ENCODE results near the gene PNRC2.
"Not testable (repeated sequence)": the region's sequence is repeated elsewhere in the genome, so short reads cannot be mapped to it uniquely, and the experiment has no call there.

Gene PNRC2

GRCh38 chr1:23964790-23965740 lies 5.4 kb downstream of the PNRC2 start:
- Mint-ChIP-seq H3K36me3 (peaks cover 18% of the 10 kb centered on the region), H3K9me3 (ENCODE audit: low read depth) (no peaks in the 10 kb centered on the region), H3K27me3 (no peaks in the 10 kb centered on the region), H3K4me1 (ENCODE audit: low read depth) (peaks cover 71% of the 10 kb centered on the region), H3K4me3 (peak overlapping the region; percentile 36), H3K27ac (peak overlapping the region; percentile 88)

GRCh38 chr1:23966973-23967493 lies 7.4 kb downstream of the PNRC2 start:
- Mint-ChIP-seq H3K27me3 (no peaks in the 10 kb centered on the region), H3K9me3 (ENCODE audit: low read depth) (no peaks in the 10 kb centered on the region), H3K4me3 (no peak overlapping the region), H3K4me1 (ENCODE audit: low read depth) (peaks cover 57% of the 10 kb centered on the region), H3K27ac (peak overlapping the region; percentile 34), H3K36me3 (peaks cover 9% of the 10 kb centered on the region)

GRCh38 chr1:23967871-23968270 lies 8.2 kb downstream of the PNRC2 start:
- peaks cover 9% of the 10 kb centered on the region for H3K36me3 Mint-ChIP-seq
- no peak overlapping the region for H3K4me3 Mint-ChIP-seq
- no peaks in the 10 kb centered on the region for H3K27me3 Mint-ChIP-seq
- no peaks in the 10 kb centered on the region for H3K9me3 Mint-ChIP-seq (ENCODE audit: low read depth)
- peaks cover 53% of the 10 kb centered on the region for H3K4me1 Mint-ChIP-seq (ENCODE audit: low read depth)
- no peak overlapping the region for H3K27ac Mint-ChIP-seq

- H3K4me1 Mint-ChIP-seq (ENCODE audit: low read depth) = peaks cover 52% of the 10 kb centered on the region
- no peaks in the 10 kb centered on the region for H3K27me3 Mint-ChIP-seq
- no peaks in the 10 kb centered on the region for H3K9me3 Mint-ChIP-seq (ENCODE audit: low read depth)
- peak overlapping the region; percentile 76 for H3K27ac Mint-ChIP-seq
- H3K36me3 Mint-ChIP-seq = peaks cover 17% of the 10 kb centered on the region
- peak overlapping the region; percentile 96 for H3K4me3 Mint-ChIP-seq
Measured at GRCh38 chr1:23977187-23977853, 17.7 kb downstream of the PNRC2 start.

- Mint-ChIP-seq H3K9me3 (ENCODE audit: low read depth) (no peaks in the 10 kb centered on the region), H3K27me3 (no peaks in the 10 kb centered on the region), H3K27ac (peak overlapping the region; percentile 93), H3K4me3 (peak overlapping the region; percentile 96), H3K36me3 (peaks cover 17% of the 10 kb centered on the region), H3K4me1 (ENCODE audit: low read depth) (peaks cover 52% of the 10 kb centered on the region)
Measured at GRCh38 chr1:23977854-23978191, 18.2 kb downstream of the PNRC2 start.

- peak overlapping the region; percentile 96 for H3K4me3 Mint-ChIP-seq
- no peaks in the 10 kb centered on the region for H3K27me3 Mint-ChIP-seq
- H3K9me3 Mint-ChIP-seq (ENCODE audit: low read depth) = no peaks in the 10 kb centered on the region
- H3K4me1 Mint-ChIP-seq (ENCODE audit: low read depth) = peaks cover 50% of the 10 kb centered on the region
- peak overlapping the region; percentile 93 for H3K27ac Mint-ChIP-seq
- peaks cover 15% of the 10 kb centered on the region for H3K36me3 Mint-ChIP-seq
Measured at GRCh38 chr1:23978805-23979204, 19.2 kb downstream of the PNRC2 start.

- H3K27me3 Mint-ChIP-seq = no peaks in the 10 kb centered on the region
- H3K27ac Mint-ChIP-seq = peak overlapping the region; percentile 93
- H3K9me3 Mint-ChIP-seq (ENCODE audit: low read depth) = no peaks in the 10 kb centered on the region
- H3K4me1 Mint-ChIP-seq (ENCODE audit: low read depth) = peaks cover 44% of the 10 kb centered on the region
- peak overlapping the region; percentile 96 for H3K4me3 Mint-ChIP-seq
- H3K36me3 Mint-ChIP-seq = peaks cover 15% of the 10 kb centered on the region
Measured at GRCh38 chr1:23979387-23979880, 19.8 kb downstream of the PNRC2 start.

GRCh38 chr1:23979881-23980727 lies 20.5 kb downstream of the PNRC2 start, which contains the start of gene SRSF10:
TSS of gene SRSF10 (minus strand) at chr1:23980327. CDS start at chr1:23980255, 72 bp downstream.
- H3K4me1 Mint-ChIP-seq (ENCODE audit: low read depth) = peaks cover 37% of the 10 kb centered on the region
- no peaks in the 10 kb centered on the region for H3K27me3 Mint-ChIP-seq
- peak within 1 kb of the TSS; percentile 97 for H3K27ac Mint-ChIP-seq
- H3K36me3 Mint-ChIP-seq = peaks cover 13% of the 10 kb centered on the region
- no peaks in the 10 kb centered on the region for H3K9me3 Mint-ChIP-seq (ENCODE audit: low read depth)
- H3K4me3 Mint-ChIP-seq = peak within 1 kb of the TSS; percentile 96

- Mint-ChIP-seq H3K27ac (peak overlapping the region; percentile 97), H3K36me3 (peaks cover 13% of the 10 kb centered on the region), H3K4me1 (ENCODE audit: low read depth) (peaks cover 34% of the 10 kb centered on the region), H3K27me3 (no peaks in the 10 kb centered on the region), H3K4me3 (peak overlapping the region; percentile 96), H3K9me3 (ENCODE audit: low read depth) (no peaks in the 10 kb centered on the region)
Measured at GRCh38 chr1:23980728-23981070, 21.1 kb downstream of the PNRC2 start.

GRCh38 chr1:23984417-23985186 lies 25.0 kb downstream of the PNRC2 start:
- Mint-ChIP-seq H3K27ac (no peak overlapping the region), H3K4me3 (no peak overlapping the region), H3K4me1 (ENCODE audit: low read depth) (peaks cover 12% of the 10 kb centered on the region), H3K36me3 (peaks cover under 1% of the 10 kb centered on the region), H3K9me3 (ENCODE audit: low read depth) (no peaks in the 10 kb centered on the region), H3K27me3 (no peaks in the 10 kb centered on the region)

GRCh38 chr1:23987038-23987437 lies 27.4 kb downstream of the PNRC2 start:
- not testable (repeated sequence) for H3K27me3 Mint-ChIP-seq; H3K36me3 Mint-ChIP-seq; H3K27ac Mint-ChIP-seq; H3K4me3 Mint-ChIP-seq; H3K9me3 Mint-ChIP-seq (ENCODE audit: low read depth)
- peaks cover 11% of the 10 kb centered on the region for H3K4me1 Mint-ChIP-seq (ENCODE audit: low read depth)

- no peaks in the 10 kb centered on the region for H3K27me3 Mint-ChIP-seq
- no peak overlapping the region for H3K27ac Mint-ChIP-seq
- H3K4me1 Mint-ChIP-seq (ENCODE audit: low read depth) = peaks cover 11% of the 10 kb centered on the region
Measured at GRCh38 chr1:23989263-23989662, 29.6 kb downstream of the PNRC2 start.

GRCh38 chr1:23992011-23992410 lies 32.4 kb downstream of the PNRC2 start:
- not testable (repeated sequence) for H3K27ac Mint-ChIP-seq; H3K4me3 Mint-ChIP-seq; H3K9me3 Mint-ChIP-seq (ENCODE audit: low read depth); H3K27me3 Mint-ChIP-seq; H3K36me3 Mint-ChIP-seq
- peaks cover 13% of the 10 kb centered on the region for H3K4me1 Mint-ChIP-seq (ENCODE audit: low read depth)

More at GRCh38 chr1:23989263-23989662, 29.6 kb downstream of the PNRC2 start:
- Mint-ChIP-seq H3K4me3 (no peak overlapping the region), H3K36me3 (no peaks in the 10 kb centered on the region), H3K9me3 (ENCODE audit: low read depth) (no peaks in the 10 kb centered on the region)

- Mint-ChIP-seq H3K4me3 (no peak overlapping the region), H3K36me3 (no peaks in the 10 kb centered on the region), H3K4me1 (ENCODE audit: low read depth) (peaks cover 2% of the 10 kb centered on the region), H3K27ac (no peak overlapping the region), H3K27me3 (no peaks in the 10 kb centered on the region), H3K9me3 (ENCODE audit: low read depth) (no peaks in the 10 kb centered on the region)
Measured at GRCh38 chr1:23995431-23995837, 35.8 kb downstream of the PNRC2 start.
